GM10248 (cell line): ENCODE data around the gene ANTXR1.

Source experiments
- CTCF ChIA-PET: fragments of 300-600 bp; sonication (Branson Sonifier 250); formaldehyde crosslinking; extraction: SDS; loops from one replicate; lab custom pipeline; 2021; ENCODE audit warnings: antibody characterized with exemption; lab: Yijun Ruan, JAX
- POLR2A ChIA-PET: fragments of 350-650 bp; sonication (Branson Sonifier 250); formaldehyde crosslinking; extraction: SDS; loops from one replicate; lab custom pipeline; 2020; ENCODE audit warnings: antibody characterized with exemption; lab: Yijun Ruan, JAX
- DNase-seq: peaks from one replicate; pipeline ENCODE4 v3.0.0; 2012; ENCODE audit errors: extremely low spot score
- TF ChIP-seq, protein P1 (sequence below): IDR thresholded peaks from 2 replicates; pipeline ENCODE4 v1.5.1; 2012; ENCODE audit warnings: mild to moderate bottlenecking, low read depth; ENCODE audit errors: extremely low read depth, missing control alignments, control extremely low read depth

Gene ANTXR1

DNA sequence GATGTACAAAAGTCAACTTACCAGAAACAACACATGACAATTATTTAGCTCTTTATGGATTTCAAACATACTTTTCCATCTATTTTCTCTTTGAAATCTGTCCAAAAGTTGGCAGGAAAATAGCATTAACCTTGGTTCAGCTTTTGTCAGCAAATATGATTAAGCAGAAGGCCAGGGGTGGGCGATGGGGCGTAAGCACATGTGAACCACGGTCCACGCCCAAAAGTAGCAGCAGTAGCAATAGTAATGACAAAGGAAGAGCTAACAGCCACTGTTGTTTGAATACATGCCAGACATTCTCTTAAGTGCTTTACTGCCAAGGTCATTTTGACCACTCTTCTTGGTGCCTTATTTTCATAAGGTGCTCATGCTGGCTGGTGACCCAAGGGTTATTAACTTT is 73.5 kb downstream of the ANTXR1 start:
- TF ChIP-seq, protein P1, sequence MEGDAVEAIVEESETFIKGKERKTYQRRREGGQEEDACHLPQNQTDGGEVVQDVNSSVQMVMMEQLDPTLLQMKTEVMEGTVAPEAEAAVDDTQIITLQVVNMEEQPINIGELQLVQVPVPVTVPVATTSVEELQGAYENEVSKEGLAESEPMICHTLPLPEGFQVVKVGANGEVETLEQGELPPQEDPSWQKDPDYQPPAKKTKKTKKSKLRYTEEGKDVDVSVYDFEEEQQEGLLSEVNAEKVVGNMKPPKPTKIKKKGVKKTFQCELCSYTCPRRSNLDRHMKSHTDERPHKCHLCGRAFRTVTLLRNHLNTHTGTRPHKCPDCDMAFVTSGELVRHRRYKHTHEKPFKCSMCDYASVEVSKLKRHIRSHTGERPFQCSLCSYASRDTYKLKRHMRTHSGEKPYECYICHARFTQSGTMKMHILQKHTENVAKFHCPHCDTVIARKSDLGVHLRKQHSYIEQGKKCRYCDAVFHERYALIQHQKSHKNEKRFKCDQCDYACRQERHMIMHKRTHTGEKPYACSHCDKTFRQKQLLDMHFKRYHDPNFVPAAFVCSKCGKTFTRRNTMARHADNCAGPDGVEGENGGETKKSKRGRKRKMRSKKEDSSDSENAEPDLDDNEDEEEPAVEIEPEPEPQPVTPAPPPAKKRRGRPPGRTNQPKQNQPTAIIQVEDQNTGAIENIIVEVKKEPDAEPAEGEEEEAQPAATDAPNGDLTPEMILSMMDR: no peak
- CTCF ChIA-PET: no interaction called here
- POLR2A ChIA-PET: no interaction called here
- no peak for DNase-seq

DNA sequence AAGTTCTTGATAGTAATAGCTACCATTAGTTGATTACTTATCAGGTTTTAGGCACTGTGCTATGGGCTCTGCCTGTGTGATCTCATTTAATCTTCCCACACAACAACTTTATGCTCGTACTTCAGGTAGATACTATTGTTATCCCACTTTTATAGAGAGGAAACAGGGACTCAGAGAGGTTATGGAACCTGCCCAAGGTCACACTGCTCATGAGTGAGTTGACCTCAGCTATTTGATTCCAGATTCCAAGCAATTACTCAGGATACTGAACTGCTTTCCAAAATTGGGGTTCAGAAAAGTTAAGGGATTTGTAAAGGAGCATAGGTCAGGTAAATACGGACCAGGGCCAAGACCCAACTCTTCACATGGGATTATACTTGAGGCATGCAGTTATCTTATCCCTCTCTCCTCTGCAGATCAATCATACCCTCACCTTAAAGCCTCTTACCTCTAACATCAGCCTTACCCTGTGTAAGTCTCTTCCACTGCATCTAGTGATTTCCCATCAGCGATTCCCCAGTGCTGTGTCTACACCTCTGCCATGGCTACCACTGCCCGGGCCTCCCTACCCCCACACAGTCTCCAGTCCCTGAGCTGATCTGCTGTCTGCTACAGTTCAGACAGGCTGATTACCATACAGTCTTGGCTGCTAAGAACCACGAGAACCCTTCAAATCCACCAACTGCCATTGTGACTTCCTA is 74.4 kb downstream of the ANTXR1 start:
- CTCF ChIA-PET: interaction anchor here (0.9 kb wide), 1 partner anchor 7 kb away, joined by 3 read pairs; no protein-coding TSS in a partner anchor
- no peak for DNase-seq
- TF ChIP-seq, protein P1: no peak
- POLR2A ChIA-PET: no interaction called here

DNA sequence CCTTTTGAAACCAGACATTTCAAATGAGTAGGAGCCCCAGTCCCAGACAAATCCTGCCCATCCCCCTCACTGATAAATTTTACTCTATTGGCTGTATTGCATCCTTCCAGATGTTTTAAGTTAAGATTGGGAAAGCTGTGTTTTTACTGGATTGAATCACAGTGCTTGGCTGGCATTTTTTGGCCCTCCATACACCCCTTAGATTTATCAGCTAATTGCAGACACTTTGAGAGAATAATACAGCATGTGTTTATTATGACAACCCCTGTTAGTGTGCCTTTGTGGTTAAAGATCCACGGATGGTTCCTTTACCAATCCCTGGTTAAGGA is 74.9 kb downstream of the ANTXR1 start:
- ChIA-PET POLR2A (no interaction called here), CTCF (interaction anchor here (0.9 kb wide), 1 partner anchor 8 kb away, joined by 3 read pairs; no protein-coding TSS in a partner anchor)
- no peak for DNase-seq
- TF ChIP-seq, protein P1: no peak

DNA sequence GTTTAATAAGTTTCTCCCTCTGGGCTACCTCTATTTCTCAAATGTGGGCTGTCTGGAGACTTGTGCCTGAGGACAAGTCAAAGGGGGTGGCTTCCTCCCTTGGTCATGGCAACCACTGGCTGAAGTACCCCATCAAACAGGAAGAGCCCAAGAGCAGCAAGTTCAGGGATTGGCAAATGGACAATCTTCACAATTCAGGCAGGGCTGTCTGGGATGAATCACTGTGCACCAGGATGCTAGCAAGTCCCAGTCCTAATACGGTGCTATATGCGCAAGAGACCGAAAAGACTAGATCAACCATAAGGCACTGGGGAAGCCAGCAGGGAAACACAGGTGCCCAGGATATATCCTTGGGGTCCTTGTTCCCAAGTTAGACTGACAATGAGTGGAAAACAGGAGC is 75.5 kb downstream of the ANTXR1 start:
- POLR2A ChIA-PET: no interaction called here
- CTCF ChIA-PET: interaction anchor here (0.9 to 1.0 kb wide), 2 partner anchors 8 to 14 kb away, joined by 3 read pairs; no protein-coding TSS in a partner anchor
- DNase-seq: no peak
- TF ChIP-seq, protein P1: no peak

DNA sequence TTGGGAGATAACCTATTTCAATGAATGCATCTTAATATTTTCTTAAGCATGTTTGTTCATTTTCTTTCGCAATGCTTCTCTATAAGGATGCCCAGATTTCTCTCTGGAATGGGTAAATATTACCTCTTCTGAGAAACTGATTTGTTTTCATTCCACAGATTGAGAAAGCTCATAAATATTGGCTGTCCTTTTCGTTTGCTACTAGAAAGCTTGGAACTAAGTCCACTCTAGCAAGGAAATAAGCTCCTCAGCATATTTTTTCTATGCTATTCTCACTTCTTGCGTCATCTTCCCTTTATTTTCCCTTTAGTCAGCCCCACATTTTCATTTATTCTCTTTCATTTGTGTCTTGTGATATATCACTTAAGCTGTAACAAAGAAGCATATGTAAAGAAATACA is 76.3 kb downstream of the ANTXR1 start:
- CTCF ChIA-PET: interaction anchor here (1.0 to 1.5 kb wide), 3 partner anchors 15 to 42 kb away, joined by 3 to 4 read pairs (median 3); no protein-coding TSS in a partner anchor
- no peak for DNase-seq
- POLR2A ChIA-PET: no interaction called here
- TF ChIP-seq, protein P1: no peak

DNA sequence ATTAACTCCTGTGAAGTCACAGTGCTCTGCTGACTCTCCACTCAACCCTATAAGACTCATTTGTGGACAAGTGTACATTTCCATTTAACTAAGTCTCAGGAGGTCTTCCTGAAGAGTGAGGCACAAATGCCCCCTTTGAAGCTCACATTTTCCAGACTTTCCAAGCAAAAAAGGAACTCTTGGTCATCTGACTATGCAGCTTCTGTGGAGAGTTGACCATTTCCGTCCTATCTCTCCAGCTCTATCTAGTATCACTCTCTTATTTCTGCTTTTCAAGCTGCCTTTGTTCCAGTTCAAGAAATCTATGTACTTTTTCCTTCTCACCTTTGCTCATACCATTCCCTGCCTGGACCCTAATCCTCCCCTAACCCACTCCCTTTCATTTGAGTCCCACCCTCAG is 77.0 kb downstream of the ANTXR1 start:
- no peak for DNase-seq
- TF ChIP-seq, protein P1: no peak
- POLR2A ChIA-PET: interaction anchor here (0.6 kb wide), 1 partner anchor 216 kb away, joined by 6 read pairs; no protein-coding TSS in a partner anchor
- CTCF ChIA-PET: interaction anchor here (1.0 to 1.5 kb wide), 4 partner anchors 8 to 147 kb away, joined by 3 to 4 read pairs (median 4); no protein-coding TSS in a partner anchor
